Osteoblast (primary cell): Measurements from ENCODE around the gene ZGLP1. TPM values are rescaled to one million over a fixed set of nuclear protein-coding genes. Genes with fewer than 3 reads are reported as not detected.

Experiments
- DNase-seq: peaks from one replicate; pipeline ENCODE4 v3.0.0; 2011; ENCODE audit warnings: low spot score, mixed read lengths; ENCODE audit not compliant: insufficient read length; ENCODE audit errors: missing footprints
- H2AFZ ChIP-seq: 2 replicates; pipeline ENCODE4 v1.6.0; 2011; ENCODE audit warnings: mild to moderate bottlenecking, low read length
- H3K27ac ChIP-seq: 2 replicates; pipeline ENCODE4 v1.5.1; 2011; ENCODE audit warnings: mild to moderate bottlenecking, low read depth, low read length, moderate library complexity
- H3K27me3 ChIP-seq: 2 replicates; pipeline ENCODE4 v1.6.0; 2012; ENCODE audit warnings: mild to moderate bottlenecking, control low read depth, inconsistent platforms, low read length, moderate library complexity; ENCODE audit not compliant: insufficient read depth
- H3K36me3 ChIP-seq: 2 replicates; pipeline ENCODE4 v1.5.1; 2011; ENCODE audit warnings: mild to moderate bottlenecking, low read length, control low read depth, moderate library complexity; ENCODE audit not compliant: insufficient read depth
- H3K4me1 ChIP-seq: 2 replicates; pipeline ENCODE4 v1.5.1; 2011; ENCODE audit warnings: mild to moderate bottlenecking, low read length, control low read depth, moderate library complexity; ENCODE audit not compliant: insufficient read depth
- H3K4me2 ChIP-seq: 2 replicates; pipeline ENCODE4 v1.6.0; 2011; ENCODE audit warnings: mild to moderate bottlenecking, low read length; ENCODE audit not compliant: insufficient read depth
- H3K4me3 ChIP-seq: fragments of 200-600 bp; sonication (generic); 3 replicates; pipeline ENCODE4 v1.5.1; 2012; ENCODE audit warnings: mild to moderate bottlenecking, low read length, inconsistent platforms; ENCODE audit not compliant: insufficient read depth
- H3K79me2 ChIP-seq: 2 replicates; pipeline ENCODE4 v1.6.0; 2012; ENCODE audit warnings: mild to moderate bottlenecking, low read length, control low read depth, inconsistent platforms; ENCODE audit not compliant: insufficient read depth
- H3K9me3 ChIP-seq: 2 replicates; pipeline ENCODE4 v1.5.1; 2011; ENCODE audit warnings: low read depth, low read length, control low read depth
- H4K20me1 ChIP-seq: 2 replicates; pipeline ENCODE4 v1.6.0; 2012; ENCODE audit warnings: mild to moderate bottlenecking, low read length, control low read depth; ENCODE audit not compliant: insufficient read depth
- CTCF ChIP-seq: IDR thresholded peaks from 2 replicates; pipeline ENCODE4 v1.5.1; 2011; ENCODE audit warnings: mild to moderate bottlenecking, low read depth, low read length, moderate library complexity; ENCODE audit errors: extremely low read depth
- total RNA-seq: library from RNA; depleted of rRNA; stranded (reverse); fragments of >200 nt; gene quantifications from 2 replicates; pipeline ENCODE4 v1.2.3, GENCODE V29; 2012

Gene ZGLP1
- total RNA-seq, 1 donor: 0.72 TPM

GRCh38 chr19:10346509-10346908 lies 36.9 kb upstream of the ZGLP1 start:
- Histone ChIP-seq H4K20me1 (no peaks in the 10 kb centered on the region), H2AFZ (no peak overlapping the region), H3K9me3 (no peaks in the 10 kb centered on the region), H3K36me3 (peaks cover 11% of the 10 kb centered on the region), H3K27ac (no peak overlapping the region), H3K79me2 (no peaks in the 10 kb centered on the region), H3K4me3 (no peak overlapping the region), H3K27me3 (no peaks in the 10 kb centered on the region), H3K4me1 (peaks cover 5% of the 10 kb centered on the region), H3K4me2 (peak overlapping the region; percentile 20)
- DNase-seq: peak; percentile 18
- TF ChIP-seq CTCF: no peak

GRCh38 chr19:10344780-10345179 lies 35.2 kb upstream of the ZGLP1 start:
- DNase-seq: peak; percentile 4
- no peak overlapping the region for H3K27ac ChIP-seq
- no peaks in the 10 kb centered on the region for H4K20me1 ChIP-seq
- no peaks in the 10 kb centered on the region for H3K9me3 ChIP-seq
- H3K4me2 ChIP-seq: no peak overlapping the region
- H3K79me2 ChIP-seq: no peaks in the 10 kb centered on the region
- peaks cover 5% of the 10 kb centered on the region for H3K4me1 ChIP-seq
- H3K36me3 ChIP-seq: peaks cover 2% of the 10 kb centered on the region
- H3K27me3 ChIP-seq: no peaks in the 10 kb centered on the region
- no peak overlapping the region for H3K4me3 ChIP-seq
- TF ChIP-seq CTCF: no peak
- no peak overlapping the region for H2AFZ ChIP-seq

- Histone ChIP-seq H2AFZ (no peak overlapping the region), H3K27me3 (no peaks in the 10 kb centered on the region), H3K36me3 (no peaks in the 10 kb centered on the region), H3K27ac (no peak overlapping the region), H3K4me1 (peaks cover 5% of the 10 kb centered on the region), H3K4me2 (no peak overlapping the region), H3K9me3 (no peaks in the 10 kb centered on the region), H3K79me2 (no peaks in the 10 kb centered on the region), H3K4me3 (no peak overlapping the region), H4K20me1 (no peaks in the 10 kb centered on the region)
- DNase-seq: no peak
- TF ChIP-seq CTCF: no peak
Observed at GRCh38 chr19:10343495-10343894, 33.9 kb upstream of the ZGLP1 start.

GRCh38 chr19:10339977-10340376 lies 30.4 kb upstream of the ZGLP1 start:
- Histone ChIP-seq H3K27ac (no peak overlapping the region), H3K4me1 (no peaks in the 10 kb centered on the region), H3K4me2 (no peak overlapping the region), H3K79me2 (no peaks in the 10 kb centered on the region), H3K36me3 (no peaks in the 10 kb centered on the region), H2AFZ (no peak overlapping the region), H3K9me3 (no peaks in the 10 kb centered on the region), H3K4me3 (no peak overlapping the region), H3K27me3 (no peaks in the 10 kb centered on the region), H4K20me1 (no peaks in the 10 kb centered on the region)
- no peak for TF ChIP-seq CTCF
- DNase-seq: peak; percentile 23
